Activated T-cell treated with anti-CD3 and anti-CD28 coated beads, Interleukin-2, amount 50 U/mL, for 1 hour (primary cell): ENCODE measurements around the gene CFAP57.

Source experiments
- DNase-seq: peaks from one replicate; pipeline ENCODE4 v3.0.0-alpha.2; 2020

The CFAP57 gene

GRCh38 chr1:43229826-43230780 lies 58.0 kb downstream of the CFAP57 start:
- DNase-seq, result no peak

GRCh38 chr1:43232074-43232473 lies 59.9 kb downstream of the CFAP57 start:
- no peak for DNase-seq

- no peak for DNase-seq
Measured at GRCh38 chr1:43232482-43232881, 60.4 kb downstream of the CFAP57 start.

GRCh38 chr1:43233631-43234030 lies 61.5 kb downstream of the CFAP57 start:
- no peak for DNase-seq

GRCh38 chr1:43234267-43234666 lies 62.1 kb downstream of the CFAP57 start:
- no peak for DNase-seq

GRCh38 chr1:43235040-43235439 lies 62.9 kb downstream of the CFAP57 start:
- DNase-seq, result no peak

- no peak for DNase-seq
Measured at GRCh38 chr1:43235451-43236121, 63.5 kb downstream of the CFAP57 start.

- DNase-seq, result no peak
Measured at GRCh38 chr1:43237121-43237520, 65.0 kb downstream of the CFAP57 start.

- DNase-seq, result no peak
Measured at GRCh38 chr1:43238085-43238484, 66.0 kb downstream of the CFAP57 start.

- DNase-seq, result no peak
Measured at GRCh38 chr1:43238991-43239469, 66.9 kb downstream of the CFAP57 start.

GRCh38 chr1:43239484-43239883 lies 67.4 kb downstream of the CFAP57 start:
- DNase-seq, result no peak

GRCh38 chr1:43241413-43241836 lies 69.3 kb downstream of the CFAP57 start:
- no peak for DNase-seq

GRCh38 chr1:43243299-43243698 lies 71.2 kb downstream of the CFAP57 start:
- DNase-seq, result no peak

- DNase-seq, result no peak
Measured at GRCh38 chr1:43246466-43247213, 74.5 kb downstream of the CFAP57 start.

GRCh38 chr1:43247256-43247921 lies 75.3 kb downstream of the CFAP57 start:
- no peak for DNase-seq

GRCh38 chr1:43250351-43250761 lies 78.2 kb downstream of the CFAP57 start:
- DNase-seq, result no peak

- DNase-seq, result no peak
Measured at GRCh38 chr1:43251024-43251423, 78.9 kb downstream of the CFAP57 start.

- no peak for DNase-seq
Measured at GRCh38 chr1:43252225-43252624, 80.1 kb downstream of the CFAP57 start.

GRCh38 chr1:43253173-43253572 lies 81.0 kb downstream of the CFAP57 start:
- DNase-seq, result no peak

GRCh38 chr1:43253876-43254275 lies 81.7 kb downstream of the CFAP57 start:
- no peak for DNase-seq

- no peak for DNase-seq
Measured at GRCh38 chr1:43255438-43256210, 83.5 kb downstream of the CFAP57 start.
